GM18867 (cell line): ENCODE data around the gene MAB21L3.

Source experiments
- ATAC-seq: cut with Tn5 transposase; IDR thresholded peaks from one replicate; pipeline ENCODE4 v1.9.1; 2021; ENCODE audit warnings: mild to moderate bottlenecking, moderate library complexity; ENCODE audit not compliant: unreplicated experiment

MAB21L3 gene

GRCh38 chr1:116110567-116111523 is at the start of gene MAB21L3:
TSS of gene MAB21L3 (plus strand) at chr1:116111399. CDS start at chr1:116112616, 1,217 bp downstream.
- peak; percentile 68 for ATAC-seq

DNA sequence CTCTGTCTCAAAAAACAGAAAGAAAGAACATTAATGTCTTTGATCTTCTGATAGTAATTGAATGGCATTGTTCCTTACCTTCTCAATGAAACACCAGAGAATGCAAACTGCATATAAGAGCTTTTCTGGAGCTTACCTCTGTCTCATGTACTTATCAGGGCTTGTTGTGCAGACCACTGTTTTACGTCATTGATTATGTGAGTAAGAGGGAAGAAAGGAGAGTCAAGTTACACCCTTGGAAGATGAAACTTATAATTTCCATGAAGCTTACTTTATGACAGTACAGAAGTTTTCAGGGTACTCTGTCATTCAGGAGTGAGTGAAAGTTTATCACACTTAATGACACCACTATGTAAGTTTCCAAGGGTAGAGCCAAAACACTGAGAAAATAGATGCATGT is 49.0 kb upstream of the MAB21L3 start:
- ATAC-seq: no peak

- no peak for ATAC-seq
These were observed 46.6 kb upstream of the MAB21L3 start for GRCh38 chr1:116064616-116065015.

- no peak for ATAC-seq
These were observed 44.2 kb upstream of the MAB21L3 start for GRCh38 chr1:116066868-116067565.

GRCh38 chr1:116067566-116067890 is 43.7 kb upstream of the MAB21L3 start:
- ATAC-seq: no peak

GRCh38 chr1:116075575-116075974 is 35.6 kb upstream of the MAB21L3 start:
- no peak for ATAC-seq

GRCh38 chr1:116075990-116076389 is 35.2 kb upstream of the MAB21L3 start:
- ATAC-seq: no peak

GRCh38 chr1:116076831-116077230 is 34.4 kb upstream of the MAB21L3 start:
- no peak for ATAC-seq

- no peak for ATAC-seq
These were observed 32.4 kb upstream of the MAB21L3 start for GRCh38 chr1:116078699-116079223.

GRCh38 chr1:116087628-116088027 is 23.6 kb upstream of the MAB21L3 start:
- no peak for ATAC-seq

- no peak for ATAC-seq
These were observed 21.3 kb upstream of the MAB21L3 start for GRCh38 chr1:116089870-116090269.

- no peak for ATAC-seq
These were observed 20.1 kb upstream of the MAB21L3 start for GRCh38 chr1:116091083-116091482.

GRCh38 chr1:116092752-116093489 is 18.3 kb upstream of the MAB21L3 start:
- ATAC-seq: no peak

DNA sequence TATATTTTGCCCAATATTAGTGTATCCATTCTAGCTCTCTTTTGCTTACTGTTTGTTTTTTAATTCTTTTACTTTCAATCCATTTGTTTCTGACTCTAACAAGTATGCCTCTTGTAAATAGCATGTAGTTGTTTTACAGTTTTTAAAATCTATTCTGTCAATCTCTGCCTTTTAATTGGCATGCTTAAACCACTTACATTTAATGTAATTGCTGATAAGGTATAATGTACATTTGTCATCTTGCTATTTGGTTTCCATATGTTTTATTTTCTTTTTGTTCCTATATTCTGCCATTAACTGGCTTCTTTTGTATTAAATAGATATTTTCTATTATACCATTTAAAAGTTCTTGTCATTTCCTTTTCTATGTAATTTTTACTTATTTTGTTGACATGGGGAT is 16.2 kb upstream of the MAB21L3 start:
- no peak for ATAC-seq

DNA sequence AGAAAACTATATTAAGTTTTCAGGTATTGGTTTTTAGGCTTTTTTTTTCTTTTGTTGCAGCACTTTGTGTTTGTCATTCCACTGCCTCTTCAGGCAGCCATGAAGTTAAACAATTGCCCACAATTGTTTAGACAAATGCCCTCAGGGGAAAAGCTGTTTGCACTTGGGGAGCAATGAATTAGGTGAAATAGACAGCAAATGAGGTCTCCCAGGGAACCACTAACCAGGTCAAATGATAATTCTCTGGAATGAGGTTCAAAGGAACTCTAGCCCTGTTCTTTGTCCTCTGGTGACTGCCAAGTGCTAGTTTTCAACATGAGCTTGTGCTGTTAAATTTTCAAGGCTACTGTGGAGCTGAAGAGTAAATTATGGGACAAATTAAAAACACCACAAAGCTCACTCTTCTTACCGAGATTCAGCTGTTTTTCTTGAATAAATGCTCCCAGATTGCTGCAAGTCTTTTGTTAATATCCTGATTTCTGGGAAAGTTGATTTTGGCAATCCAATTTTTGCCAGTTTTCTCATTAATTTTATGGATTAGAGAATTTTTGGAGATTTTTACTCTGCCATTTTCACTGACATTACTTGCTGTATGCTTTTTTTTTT is 15.1 kb upstream of the MAB21L3 start:
- ATAC-seq: no peak

DNA sequence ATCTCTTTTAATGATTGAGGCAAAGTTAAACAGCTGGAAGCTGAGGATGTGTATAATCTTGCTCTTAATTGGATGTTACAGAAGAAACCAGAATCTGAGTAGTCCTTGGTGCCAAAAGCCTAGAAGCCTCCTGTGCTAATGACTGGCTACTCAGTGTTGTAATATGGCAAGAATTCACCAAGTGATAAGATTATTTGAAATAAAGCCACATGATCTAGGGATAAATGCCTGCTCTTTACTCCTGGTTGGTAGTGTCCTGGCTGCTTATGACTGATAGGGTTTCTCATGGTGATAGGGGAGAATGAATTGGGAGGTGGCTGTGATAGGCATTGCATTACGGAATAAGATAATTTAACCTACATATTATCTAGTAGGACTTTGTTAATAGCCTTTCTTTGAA is 13.6 kb upstream of the MAB21L3 start:
- ATAC-seq: no peak

DNA sequence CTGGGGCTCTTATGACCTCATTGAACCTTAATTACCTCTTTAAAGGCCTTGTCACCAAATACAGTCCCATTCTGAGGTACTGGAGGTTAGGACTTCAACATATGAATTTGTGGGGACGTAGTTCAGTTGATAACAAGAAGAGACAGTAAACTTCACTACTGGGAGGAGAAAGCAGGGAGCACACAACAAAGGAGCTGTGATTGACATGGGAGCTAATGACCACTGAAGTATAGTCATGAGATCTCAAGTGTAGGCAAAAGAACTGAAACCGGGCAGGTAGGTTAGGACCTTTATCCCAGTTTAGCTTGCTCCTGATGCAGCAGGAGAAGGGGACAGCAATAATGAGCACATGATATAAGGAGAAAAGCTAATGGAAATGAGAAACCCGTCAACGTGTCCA is 11.8 kb upstream of the MAB21L3 start:
- ATAC-seq: no peak

- no peak for ATAC-seq
These were observed 11.3 kb upstream of the MAB21L3 start for GRCh38 chr1:116099919-116100318.

DNA sequence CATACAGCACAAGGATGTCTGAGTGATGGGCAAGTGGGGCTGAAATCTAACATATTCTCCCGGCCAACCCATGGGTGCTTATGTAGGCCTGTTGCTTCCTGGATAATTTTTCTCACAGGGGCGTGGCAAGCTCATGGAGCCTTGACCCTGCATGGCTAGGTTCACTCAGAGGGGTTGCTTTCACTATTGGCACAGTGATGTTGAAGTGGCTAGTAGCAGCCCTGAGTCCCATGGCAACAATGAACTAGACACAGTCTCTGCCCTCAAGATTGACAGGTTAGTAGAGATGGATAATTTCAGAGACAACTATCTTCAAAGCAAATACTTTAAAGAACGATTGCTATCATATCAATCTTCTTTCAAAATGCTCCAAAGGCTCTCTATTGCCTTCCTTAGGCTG is 6.5 kb upstream of the MAB21L3 start:
- no peak for ATAC-seq

DNA sequence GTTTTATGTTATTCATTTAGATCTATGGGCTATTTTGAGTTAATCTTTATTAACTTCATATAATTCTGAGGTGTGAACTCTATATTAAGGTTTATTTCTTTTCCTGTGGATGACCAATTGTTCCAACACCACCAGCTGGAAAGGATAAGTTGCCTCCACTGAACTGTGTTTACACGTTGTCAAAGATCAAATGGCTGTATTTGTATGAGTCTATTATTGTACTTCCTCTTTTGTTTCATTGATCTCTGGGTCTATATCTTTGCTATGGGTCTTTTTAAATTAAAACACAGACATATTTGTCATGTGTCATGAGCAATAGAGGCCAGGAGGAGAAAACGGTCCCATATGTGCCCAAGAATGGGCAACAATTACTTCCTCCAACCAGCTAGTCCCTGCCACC is 5.2 kb upstream of the MAB21L3 start:
- ATAC-seq: peak; percentile 38

DNA sequence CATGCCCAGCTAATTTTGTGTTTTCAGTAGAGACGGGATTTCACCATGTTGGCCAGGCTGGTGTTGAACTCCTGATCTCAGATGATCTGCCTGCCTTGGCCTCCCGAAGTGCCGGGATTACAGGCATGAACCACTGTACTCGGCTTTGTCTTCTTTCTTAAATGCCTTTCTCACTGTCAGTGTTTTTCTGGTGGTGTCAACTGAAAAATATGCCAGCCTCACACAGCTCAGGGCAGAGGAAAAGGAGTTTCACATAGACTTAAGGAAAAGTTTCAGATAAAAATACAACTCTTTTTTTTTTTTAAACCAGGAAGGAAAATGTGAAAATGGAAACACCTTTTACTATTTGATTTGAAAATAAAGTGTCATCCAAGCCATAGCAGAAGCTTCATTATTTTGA is 4.6 kb upstream of the MAB21L3 start:
- no peak for ATAC-seq
